HG03025 (cell line): Measurements from ENCODE around the gene MYH6.
"Not testable (repeated sequence)": the region's sequence is repeated elsewhere in the genome, so short reads cannot be mapped to it uniquely, and the experiment has no call there.

Experiments used
- ATAC-seq: cut with Tn5 transposase; IDR thresholded peaks from one replicate; pipeline ENCODE4 v1.9.1; 2021; ENCODE audit warnings: mild to moderate bottlenecking, moderate library complexity; ENCODE audit not compliant: unreplicated experiment, low FRiP score

MYH6 gene

GRCh38 chr14:23407516-23408306 is at the start of gene MYH6:
TSS of gene MYH6 (minus strand) at chr14:23408273. CDS start at chr14:23407223, 1,050 bp downstream.
- no peak for ATAC-seq

- ATAC-seq, result not testable (repeated sequence)
Measured at GRCh38 chr14:23456883-23457586, 49.0 kb upstream of the MYH6 start.

- ATAC-seq, result no peak
Measured at GRCh38 chr14:23454445-23454856, 46.4 kb upstream of the MYH6 start.

- no peak for ATAC-seq
Measured at GRCh38 chr14:23452237-23452636, 44.2 kb upstream of the MYH6 start.

GRCh38 chr14:23450379-23450778 is 42.3 kb upstream of the MYH6 start:
- no peak for ATAC-seq

GRCh38 chr14:23449314-23449713 is 41.2 kb upstream of the MYH6 start:
- no peak for ATAC-seq

- ATAC-seq, result no peak
Measured at GRCh38 chr14:23447361-23448350, 39.6 kb upstream of the MYH6 start.

GRCh38 chr14:23446291-23446851 is 38.3 kb upstream of the MYH6 start:
- no peak for ATAC-seq

GRCh38 chr14:23445773-23446172 is 37.7 kb upstream of the MYH6 start:
- ATAC-seq, result no peak

GRCh38 chr14:23444314-23444713 is 36.2 kb upstream of the MYH6 start:
- no peak for ATAC-seq

- ATAC-seq, result no peak
Measured at GRCh38 chr14:23443881-23444280, 35.8 kb upstream of the MYH6 start.

- ATAC-seq, result no peak
Measured at GRCh38 chr14:23443411-23443812, 35.3 kb upstream of the MYH6 start.

GRCh38 chr14:23442721-23443356 is 34.8 kb upstream of the MYH6 start:
- no peak for ATAC-seq

GRCh38 chr14:23441076-23441475 is 33.0 kb upstream of the MYH6 start:
- no peak for ATAC-seq

- no peak for ATAC-seq
Measured at GRCh38 chr14:23439107-23439835, 31.2 kb upstream of the MYH6 start.

- no peak for ATAC-seq
Measured at GRCh38 chr14:23438101-23438971, 30.3 kb upstream of the MYH6 start.

GRCh38 chr14:23437133-23438100 is 29.3 kb upstream of the MYH6 start:
- ATAC-seq, result no peak
